HG02678 (cell line): Measurements from ENCODE around the gene CEP112.

Source experiments
- ATAC-seq: cut with Tn5 transposase; IDR thresholded peaks from one replicate; pipeline ENCODE4 v1.9.1; 2021; ENCODE audit warnings: mild to moderate bottlenecking, moderate library complexity; ENCODE audit not compliant: unreplicated experiment

CEP112 gene

GRCh38 chr17:65994679-65995078, 197.3 kb downstream of the CEP112 start:
- ATAC-seq, result no peak

DNA sequence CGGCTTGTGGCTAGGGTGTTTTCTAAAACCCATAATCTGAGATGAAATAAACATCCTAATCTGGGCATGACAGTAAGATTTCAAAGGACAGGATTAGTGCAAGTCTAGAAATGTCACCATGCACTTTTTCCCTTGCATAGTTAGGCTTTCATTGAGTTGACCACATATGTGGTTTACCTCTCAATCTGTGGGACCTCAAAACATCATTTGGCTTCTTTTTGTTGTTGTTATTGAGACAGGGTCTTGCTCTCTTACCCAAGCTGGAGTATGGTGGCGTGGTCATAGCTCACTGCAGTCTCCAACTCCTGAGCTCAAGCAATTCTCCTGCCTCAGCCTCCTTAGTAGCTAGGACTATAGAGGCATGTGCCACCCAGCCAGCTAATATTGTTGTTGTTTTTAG, 197.8 kb downstream of the CEP112 start:
- ATAC-seq, result no peak

DNA sequence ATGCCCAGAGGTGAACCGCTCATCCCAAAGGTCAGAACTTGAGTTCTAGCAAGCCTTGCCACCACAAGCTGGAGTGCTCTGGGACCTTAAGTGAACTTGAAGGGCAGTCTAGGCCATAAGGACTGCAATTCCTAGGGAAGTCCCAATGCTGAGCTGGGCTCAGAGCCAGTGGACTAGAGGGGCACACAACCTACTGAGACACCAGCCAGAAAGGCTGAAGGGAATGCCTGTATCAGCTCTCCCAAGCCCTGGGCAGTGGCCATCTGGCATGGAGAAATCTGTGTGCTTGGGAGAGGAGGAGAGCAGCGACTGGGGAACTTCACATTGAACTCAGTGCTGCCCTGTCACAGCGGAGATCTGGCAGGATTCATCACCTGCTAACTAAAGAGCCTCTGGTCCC, 201.3 kb downstream of the CEP112 start:
- ATAC-seq, result no peak

GRCh38 chr17:65988451-65988850, 203.5 kb downstream of the CEP112 start:
- ATAC-seq, result no peak

GRCh38 chr17:65987988-65988387, 203.9 kb downstream of the CEP112 start:
- no peak for ATAC-seq

DNA sequence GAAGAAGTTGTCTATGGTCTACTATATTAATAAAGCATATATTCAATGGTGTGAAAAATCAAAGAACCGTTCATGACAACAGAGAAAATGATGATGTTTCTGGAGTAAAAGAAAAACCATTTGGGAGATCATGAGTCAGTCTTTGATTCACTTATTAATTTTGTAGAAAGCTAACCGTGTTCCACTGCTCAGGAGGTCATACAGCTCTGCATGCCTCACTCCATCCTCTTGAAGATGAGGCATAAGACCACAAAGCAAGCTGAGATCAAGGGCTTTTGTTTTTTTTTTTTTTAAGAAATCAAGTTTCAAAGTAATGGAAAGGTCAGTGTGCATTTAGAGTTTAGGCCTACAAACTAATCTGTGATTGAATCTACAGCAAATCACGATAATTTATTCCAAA, 206.4 kb downstream of the CEP112 start:
- no peak for ATAC-seq

DNA sequence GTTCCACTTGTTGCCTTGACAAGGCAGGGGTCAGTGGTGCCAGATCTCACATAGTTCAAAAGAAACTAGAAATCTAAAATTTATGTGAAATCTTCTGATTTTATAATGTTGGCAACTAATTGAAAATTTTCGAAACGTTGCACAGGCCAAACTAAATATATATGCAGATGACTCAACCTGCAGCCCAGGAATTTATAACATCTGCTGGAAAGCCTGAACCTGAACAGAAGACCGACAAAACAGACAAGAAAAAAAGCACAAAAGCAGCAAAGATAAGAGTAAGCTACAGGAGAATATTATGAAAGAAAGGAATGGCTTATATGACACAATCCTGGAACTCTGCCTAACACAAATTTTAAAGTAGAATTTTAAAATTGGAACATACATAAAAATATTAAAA, 207.6 kb downstream of the CEP112 start:
- ATAC-seq, result no peak

GRCh38 chr17:65978871-65979270, 213.1 kb downstream of the CEP112 start:
- no peak for ATAC-seq

DNA sequence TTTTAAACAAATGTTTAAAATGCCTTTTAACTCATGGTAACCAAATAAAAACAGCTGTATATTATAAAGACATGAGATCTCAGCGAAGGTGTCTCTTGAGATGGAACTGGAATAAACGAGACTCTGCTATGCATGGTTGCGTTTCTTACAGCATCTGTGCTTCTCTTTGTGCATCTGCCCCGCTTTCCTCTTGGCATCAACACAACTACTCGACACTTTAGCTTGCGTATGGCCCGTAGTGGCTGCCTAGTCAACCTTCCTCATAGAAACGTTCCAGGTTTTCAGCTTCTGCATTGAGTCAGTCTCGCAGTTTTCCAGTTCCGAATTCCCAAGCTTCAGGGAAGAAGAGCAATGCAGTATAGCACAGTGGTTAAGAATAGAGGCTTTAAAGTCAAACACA, 214.9 kb downstream of the CEP112 start:
- ATAC-seq, result no peak

- ATAC-seq, result no peak
Observed at GRCh38 chr17:65975878-65976277, 216.1 kb downstream of the CEP112 start.

- no peak for ATAC-seq
Observed at GRCh38 chr17:65973237-65973636, 218.7 kb downstream of the CEP112 start.

GRCh38 chr17:65967372-65967771, 224.6 kb downstream of the CEP112 start:
- ATAC-seq, result no peak

GRCh38 chr17:65966072-65966695, 225.7 kb downstream of the CEP112 start:
- ATAC-seq, result no peak

- no peak for ATAC-seq
Observed at GRCh38 chr17:65963179-65963578, 228.8 kb downstream of the CEP112 start.

GRCh38 chr17:65959630-65960029, 232.3 kb downstream of the CEP112 start:
- no peak for ATAC-seq

- no peak for ATAC-seq
Observed at GRCh38 chr17:65956814-65957213, 235.1 kb downstream of the CEP112 start.

DNA sequence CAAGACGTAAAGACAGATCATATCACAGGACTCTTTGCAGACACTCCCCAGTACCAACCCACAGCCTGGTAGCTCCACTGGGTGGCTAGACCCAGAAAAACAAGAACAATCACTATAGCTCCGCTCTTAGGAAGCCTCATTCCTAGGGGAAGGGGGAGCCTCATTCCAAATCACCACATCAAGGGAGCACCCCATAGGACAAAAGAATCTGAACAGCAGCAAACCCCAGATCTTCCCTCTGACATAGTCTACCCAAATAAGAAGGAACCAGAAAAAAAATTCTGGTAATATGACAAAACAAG, 237.8 kb downstream of the CEP112 start:
- ATAC-seq, result no peak

- no peak for ATAC-seq
Observed at GRCh38 chr17:65953316-65954147, 238.4 kb downstream of the CEP112 start.

DNA sequence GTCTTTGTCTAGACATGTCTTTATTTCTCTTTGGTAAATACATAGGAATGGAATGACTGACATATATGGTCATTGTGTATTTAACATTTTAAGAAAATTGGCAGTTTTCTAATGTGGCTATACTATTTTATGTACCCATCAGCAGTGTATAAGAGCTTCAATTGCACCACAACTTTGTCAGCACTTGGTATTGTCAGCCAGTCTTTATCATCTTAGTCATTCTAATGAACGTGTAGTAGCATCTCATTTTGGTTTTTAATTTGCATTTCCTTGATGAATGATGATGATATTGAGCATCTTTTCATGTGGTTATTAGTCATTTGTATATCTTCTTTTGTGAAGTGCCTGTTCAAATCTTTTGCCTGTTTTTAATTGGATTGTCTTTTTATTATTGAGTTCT, 239.3 kb downstream of the CEP112 start:
- no peak for ATAC-seq

DNA sequence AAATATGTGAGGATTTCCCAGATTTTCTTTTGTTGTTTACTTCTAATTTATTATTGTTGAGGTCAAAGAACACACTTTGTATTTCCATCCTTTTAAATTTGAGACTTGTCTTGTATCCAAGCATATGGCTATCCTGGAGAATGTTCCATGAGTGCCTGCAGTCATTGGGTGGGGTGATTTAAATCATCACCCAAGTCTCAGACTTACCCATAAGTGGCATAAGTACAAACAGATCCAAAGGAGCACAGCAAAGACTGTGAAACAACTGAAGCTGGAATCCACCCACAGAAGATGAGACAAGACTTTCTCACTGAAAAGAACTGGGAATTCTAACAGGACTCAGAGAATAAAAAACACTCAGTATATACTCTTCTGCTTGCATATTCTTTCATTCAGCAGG, 239.9 kb downstream of the CEP112 start:
- no peak for ATAC-seq

DNA sequence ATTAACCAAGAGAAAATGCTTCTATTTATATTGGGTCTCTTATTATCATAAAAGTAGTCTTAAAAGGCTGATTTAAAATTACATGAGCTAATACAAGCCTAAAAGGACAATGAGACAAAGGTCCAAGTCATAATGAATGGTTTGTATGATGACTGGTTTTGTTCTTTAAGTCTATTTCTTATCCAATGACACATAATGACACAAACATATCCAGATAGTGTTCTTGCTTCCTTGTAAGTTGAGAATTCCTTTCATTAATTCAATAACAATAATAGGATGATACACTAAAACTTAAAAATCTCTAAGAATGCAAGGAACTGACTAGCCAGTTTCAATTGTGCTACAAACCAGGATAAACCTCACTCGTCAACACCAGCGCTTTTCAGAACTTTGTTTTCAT, 244.1 kb downstream of the CEP112 start:
- no peak for ATAC-seq

DNA sequence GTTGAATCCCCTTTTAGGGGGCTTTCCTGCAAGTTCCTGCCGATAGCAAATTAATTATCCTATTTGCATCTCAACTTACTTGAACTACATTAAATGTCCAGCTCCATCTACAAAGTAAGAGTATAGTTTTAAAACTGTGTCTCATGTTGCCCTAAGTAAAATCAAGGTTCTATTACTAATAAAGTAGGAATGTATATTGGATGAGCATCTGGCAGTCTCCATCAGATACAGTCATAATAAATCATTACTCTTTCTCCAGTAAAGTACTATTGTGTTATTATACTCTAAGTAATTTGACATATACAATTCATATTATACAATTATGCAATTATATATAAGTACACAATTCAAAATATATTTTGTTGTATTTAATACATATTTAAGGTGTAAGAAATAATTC, 249.3 kb downstream of the CEP112 start:
- no peak for ATAC-seq
